HG02870 (cell line): ENCODE results near the gene LRP6.
A peak's percentile ranks its signal among the peaks of the same experiment; 100 is the strongest.

Experiments used
- ATAC-seq: cut with Tn5 transposase; IDR thresholded peaks from one replicate; pipeline ENCODE4 v1.9.1; 2021; ENCODE audit warnings: mild to moderate bottlenecking, moderate library complexity; ENCODE audit not compliant: unreplicated experiment

The LRP6 gene

DNA sequence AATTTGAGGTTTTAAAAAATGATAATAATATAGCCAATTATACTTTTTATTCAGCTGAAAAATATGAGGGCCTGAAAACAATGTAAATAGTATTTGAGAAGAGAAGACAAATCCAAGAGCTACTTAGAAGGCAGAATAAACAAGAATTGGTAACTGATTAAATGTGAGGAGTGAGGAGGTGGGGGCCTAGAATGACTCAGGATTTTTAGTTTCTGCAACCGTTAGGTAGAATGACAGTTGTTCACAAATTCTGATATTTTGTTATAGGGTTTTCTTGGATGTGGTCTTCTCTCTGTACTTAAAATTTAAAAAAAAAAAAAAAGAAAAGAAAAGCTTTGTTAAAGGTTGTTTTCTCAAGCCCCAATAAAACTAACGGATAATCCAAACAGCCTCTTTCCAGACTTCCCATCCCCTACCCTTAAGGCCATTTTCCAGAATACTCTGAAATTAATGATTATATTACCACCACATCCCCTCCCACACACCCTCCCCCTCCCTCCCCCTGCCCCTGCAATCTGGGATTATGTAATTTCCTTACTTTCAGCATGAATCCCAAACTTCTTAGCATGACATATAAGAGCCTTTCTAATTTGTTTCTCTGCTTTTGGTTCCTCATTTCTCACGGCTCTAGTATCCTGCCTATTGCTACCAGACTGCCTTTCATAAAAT, 50.4 kb downstream of the LRP6 start:
- no peak for ATAC-seq

DNA sequence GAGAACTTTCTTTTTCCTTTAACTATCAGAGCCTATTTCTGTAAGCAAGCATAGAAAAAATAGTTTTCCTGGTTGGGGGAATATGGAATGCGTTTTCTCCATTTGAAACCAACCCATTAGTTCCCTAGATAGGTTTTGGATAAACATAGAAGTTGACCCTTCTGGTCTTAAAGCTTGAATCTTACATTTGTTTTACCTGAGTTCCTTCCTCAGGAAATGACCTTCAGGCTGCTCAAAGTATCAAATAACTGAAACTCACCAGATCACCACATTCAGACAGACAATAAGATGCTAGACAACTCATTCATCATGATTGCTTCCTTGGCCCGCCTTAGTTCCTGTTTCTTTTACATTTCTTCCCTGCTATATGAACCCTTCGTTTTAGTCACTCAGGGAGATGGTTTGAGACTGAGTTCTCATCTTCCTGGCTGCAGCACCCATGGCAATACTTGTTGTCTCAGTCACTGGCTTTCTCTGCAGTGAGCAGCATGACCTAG, 52.2 kb downstream of the LRP6 start:
- ATAC-seq = no peak

DNA sequence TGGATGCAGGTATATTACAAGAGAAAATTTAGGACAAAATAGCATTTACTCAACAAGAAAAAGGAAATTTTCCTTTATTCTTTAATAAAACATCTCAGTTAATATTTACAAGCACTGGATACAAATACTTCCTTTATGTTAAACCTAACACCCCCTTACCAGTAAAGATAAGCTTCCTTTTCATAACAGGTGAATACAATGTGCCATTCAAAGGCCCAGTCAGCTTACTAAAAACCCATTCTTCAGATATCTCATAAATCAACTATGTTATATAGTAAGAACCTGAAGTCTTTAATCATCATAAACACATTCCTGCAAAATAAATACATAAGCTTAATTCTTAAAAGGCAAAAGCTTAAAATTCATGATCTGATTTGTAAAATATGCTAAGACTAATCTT, 52.6 kb downstream of the LRP6 start:
- no peak for ATAC-seq

DNA sequence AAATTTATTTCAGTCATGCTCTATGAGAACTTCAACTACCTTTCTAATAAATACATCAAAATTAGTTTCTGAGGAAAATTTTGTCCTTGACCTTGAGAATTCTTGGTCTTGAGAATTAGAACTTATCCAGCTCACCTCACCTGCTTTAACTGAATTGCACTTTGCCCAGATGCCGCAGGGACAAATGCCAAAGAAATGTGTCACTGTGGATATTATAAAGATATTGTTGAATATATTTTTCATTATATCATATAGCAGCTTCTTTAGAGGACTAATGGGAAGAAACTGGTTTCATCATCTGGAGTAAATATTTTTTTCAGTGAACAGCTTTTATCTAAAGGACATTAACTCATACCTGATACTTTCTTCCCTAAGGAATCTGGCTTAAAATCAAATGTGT, 54.1 kb downstream of the LRP6 start:
- ATAC-seq = no peak

DNA sequence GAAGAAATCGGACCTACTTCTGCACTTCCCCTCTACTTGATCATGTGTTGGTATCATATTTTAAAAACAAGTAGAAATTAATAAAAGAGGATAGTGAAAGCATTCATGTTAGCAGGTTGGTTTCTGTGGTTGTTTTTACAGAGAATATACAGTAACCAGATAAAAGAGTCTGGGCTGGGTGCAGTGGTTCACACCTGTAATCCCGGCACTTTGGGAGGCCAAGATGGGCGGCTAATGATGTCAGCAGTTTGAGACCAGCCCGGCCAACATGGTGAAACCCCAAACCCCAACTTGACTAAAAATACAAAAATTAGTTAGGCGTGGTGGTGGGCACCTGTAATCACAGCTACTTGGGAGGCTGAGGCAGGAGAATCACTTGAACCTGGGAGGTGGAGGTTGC, 55.9 kb downstream of the LRP6 start:
- ATAC-seq = no peak

DNA sequence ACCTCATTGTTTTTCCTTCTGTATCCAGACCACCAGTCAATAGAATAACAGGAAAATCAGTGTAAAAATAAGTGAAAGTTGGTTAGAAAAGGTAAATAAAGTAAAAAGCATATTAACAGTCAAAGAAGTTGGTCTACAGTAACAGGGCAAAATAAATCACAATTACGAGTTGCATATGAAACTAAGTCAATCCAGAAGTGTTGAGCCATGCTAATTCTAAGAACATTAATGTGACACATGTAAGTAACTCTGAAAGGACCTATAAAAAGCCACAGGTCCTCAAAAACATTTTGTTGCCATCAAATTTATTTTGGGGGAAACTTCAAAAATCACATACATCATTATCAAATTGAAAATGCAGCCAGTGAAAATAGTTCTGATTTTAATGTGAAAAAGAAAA, 56.4 kb downstream of the LRP6 start:
- ATAC-seq = no peak

DNA sequence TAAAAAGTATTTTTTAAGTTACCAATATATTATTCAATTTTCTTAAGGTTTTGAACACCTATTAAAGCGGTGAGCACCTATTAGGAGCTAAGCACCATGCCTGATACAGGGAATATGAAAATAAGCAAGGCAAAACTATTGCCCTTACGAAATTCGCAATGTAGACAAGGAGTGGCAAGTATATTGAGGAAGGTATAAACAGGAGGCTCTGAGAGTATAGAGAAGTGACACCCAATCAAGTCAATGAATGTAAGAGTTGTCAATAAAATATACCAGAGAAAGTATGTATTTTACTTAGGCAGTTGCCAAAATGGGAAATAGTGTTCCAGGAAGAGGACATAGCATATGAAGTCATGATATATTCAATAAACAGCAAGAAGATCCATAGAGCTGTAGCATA, 57.2 kb downstream of the LRP6 start:
- no peak for ATAC-seq

DNA sequence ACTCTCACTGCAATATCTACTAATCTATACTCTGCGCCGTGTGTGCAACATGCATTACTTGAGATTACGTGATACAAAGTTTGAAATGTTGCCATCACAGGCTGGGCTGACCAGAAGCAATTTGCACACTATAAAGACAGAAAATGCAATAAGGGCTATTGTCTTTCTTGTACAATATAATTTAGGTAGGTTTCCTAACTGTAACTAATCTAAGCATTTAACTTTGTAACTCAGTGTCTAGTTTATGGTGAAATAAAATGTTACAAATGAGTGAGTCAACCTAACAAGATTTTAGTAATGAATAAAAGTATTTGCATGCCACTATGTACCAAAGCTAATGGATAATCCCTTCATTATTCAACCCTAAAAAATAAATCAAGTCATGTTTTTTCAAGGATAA, 57.8 kb downstream of the LRP6 start:
- no peak for ATAC-seq

DNA sequence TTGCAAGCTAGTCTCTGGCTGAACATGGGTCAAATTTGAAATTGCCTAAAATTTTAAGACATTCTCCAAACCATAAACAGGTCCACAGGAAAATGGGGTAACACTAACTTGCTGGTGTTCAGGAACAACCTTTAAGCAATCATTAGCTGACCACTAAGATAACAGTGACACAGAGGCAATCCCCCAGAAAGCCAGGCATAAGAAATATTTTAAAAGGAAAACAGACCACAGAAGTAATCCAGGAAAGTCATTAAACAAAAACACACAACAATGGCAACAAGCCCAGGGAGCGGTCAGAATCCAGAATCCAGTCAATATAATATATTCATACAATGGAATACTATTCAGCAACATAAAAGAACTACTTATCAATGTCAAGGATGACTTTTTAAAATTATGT, 59.1 kb downstream of the LRP6 start:
- ATAC-seq = no peak

DNA sequence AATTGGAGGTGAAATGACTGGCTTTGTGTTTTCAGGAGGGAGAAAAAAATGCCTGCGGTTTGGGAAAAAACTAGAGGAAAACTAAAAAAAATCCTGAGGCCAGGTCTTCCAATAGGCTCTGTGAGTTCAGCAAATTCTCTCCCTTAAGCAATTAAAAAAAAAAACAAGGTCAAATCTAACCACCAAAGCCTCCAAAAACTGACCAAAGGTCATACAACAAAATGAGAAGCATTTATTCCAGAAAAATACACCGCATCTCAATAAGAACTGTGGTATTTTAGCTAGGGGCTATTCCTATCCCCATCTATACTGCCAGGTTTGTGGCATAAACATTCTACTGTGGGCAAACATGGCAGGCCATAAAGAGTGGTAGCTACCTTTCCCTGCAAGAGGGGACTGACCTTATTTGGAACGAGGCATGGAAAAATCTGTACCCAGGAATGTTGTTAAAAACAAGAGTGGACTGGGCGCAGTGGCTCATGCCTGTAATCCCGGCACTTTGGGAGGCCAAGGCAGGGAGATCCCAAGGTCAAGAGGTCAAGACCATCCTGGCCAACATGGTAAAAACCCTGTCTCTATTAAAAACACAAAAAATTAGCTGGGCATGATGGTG, 60.0 kb downstream of the LRP6 start:
- ATAC-seq = no peak

DNA sequence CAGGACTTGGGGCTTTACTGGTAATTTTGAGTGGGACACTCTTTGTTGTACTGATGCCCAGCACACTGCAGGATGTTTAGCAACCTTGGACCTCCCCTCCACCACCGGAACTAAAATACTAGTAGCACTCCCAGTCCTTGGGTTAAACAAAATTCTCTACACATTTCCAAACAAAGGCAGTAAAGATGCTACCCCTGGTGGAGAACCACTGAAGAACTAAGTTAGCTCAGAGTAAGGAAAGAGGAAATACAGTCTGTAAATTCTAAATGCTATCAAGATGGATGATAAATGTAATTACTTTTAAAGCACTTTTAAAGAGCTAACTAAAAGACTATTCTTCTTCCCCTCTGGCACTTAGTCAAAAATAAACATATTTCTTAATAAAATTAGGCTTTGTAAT, 64.1 kb downstream of the LRP6 start:
- ATAC-seq = no peak

DNA sequence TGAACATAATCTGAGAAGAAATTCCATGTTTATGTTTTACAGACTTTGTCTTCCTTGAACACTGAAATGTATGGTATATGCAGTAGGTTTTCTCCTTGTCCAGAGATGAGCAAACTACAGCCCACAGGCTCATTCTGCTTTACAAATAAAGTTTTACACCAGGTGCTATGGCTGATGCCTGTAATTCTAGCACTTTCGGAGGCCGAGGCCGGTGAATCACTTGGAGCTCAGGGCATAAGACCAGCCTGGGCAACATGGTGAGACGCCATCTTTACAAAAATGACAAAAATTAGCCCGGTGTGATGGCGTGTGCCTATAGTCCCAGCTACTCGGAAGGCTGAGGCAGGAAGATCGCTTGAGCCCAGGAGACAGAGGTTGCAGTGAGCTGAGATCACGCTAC, 64.7 kb downstream of the LRP6 start:
- no peak for ATAC-seq

DNA sequence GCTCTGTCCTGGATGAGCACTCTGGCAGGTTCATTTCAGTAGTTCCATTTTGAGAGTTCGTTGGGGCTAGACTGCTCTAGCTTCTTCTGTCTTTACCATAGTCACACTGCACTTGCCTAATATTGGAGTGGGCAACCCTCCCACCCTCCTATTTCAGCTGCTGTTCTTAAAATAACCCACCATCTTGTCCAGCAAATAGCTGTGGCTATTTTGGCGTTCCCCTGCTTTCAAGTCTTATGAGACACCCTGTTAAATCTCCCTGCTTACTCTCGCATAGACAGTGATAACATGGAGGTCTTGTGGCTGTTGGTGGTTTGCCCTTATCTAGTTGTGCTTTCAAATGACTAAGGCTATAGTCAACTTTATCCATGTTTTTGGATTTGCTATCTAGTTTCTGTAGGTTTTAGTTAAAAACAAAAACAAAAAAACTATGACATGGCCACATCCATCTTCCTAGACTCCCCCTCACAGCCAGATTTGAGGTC, 65.5 kb downstream of the LRP6 start:
- peak; percentile 84 for ATAC-seq

DNA sequence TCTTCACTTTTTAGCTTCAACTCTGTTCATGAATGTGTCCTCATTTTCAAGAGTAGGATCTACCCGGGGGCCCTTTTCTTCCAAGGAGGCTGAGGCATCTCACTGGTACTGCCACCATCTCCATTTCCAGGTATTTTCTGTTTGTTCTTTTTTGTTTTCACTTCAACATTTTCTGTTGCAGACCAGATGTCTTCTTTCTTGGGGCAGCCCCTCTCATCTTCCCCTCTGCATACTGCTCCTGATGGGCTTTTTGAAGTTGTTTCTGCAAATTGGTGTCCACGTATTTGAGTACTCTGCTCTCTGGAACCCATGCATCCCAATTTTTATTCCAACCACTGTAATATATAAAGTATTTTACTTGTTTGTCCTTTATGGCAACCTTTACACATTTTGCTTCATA, 66.5 kb downstream of the LRP6 start:
- no peak for ATAC-seq

DNA sequence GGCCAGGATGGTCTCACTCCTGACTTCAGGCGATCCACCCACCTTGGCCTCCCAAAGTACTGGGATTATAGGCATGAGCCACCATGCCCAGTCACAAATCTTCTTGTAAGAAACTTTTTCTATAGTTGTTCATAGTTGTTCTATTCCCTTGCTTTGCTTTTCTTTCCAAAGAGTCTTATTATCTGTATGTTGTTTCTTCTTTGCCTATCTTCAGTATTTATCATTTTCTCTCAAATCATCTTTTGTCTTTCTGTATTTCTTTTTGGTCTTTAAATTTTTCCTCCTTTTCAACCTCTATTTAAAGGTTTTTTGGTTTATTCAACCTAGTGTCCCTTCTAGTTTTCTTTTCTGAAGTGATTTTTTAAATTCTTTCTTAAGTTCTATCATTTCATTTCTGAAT, 68.7 kb downstream of the LRP6 start:
- no peak for ATAC-seq

DNA sequence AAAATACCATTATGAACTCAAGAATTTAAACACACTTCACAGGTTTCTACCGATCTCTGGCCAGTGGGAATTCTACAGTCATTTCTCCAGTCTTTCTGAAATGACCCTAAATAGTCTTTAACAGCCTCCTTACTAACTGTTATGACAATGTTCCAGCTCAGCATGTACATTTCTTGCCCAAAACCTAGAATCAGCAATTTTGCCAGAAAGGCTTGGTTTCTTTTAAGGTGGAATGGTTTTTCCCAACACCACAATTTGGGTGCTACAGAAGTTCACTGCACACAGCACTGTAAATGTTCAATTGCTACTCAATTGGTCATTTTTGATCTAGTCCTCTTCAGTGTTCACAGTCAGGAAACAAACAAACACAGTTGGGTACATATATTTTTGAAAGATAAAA, 69.7 kb downstream of the LRP6 start:
- ATAC-seq = no peak

DNA sequence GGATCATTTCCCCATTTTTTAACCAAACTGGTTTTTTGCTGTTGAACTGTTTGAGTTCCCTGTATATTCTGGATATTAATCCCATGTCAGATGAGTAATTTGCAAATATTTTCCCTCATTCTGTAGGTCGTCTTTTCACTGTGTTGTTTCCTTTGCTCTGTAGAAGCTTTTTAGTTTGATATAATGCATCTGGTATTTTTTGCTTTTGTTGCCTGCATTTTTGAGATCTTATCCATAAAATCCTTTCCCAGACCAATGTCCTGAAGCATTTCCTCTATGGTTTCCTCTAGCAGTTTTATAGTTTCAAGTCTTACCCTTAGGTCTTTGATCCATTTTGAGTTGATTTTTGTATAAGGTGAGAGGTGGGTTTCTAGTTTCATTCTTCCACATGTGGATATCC, 71.3 kb downstream of the LRP6 start:
- no peak for ATAC-seq

DNA sequence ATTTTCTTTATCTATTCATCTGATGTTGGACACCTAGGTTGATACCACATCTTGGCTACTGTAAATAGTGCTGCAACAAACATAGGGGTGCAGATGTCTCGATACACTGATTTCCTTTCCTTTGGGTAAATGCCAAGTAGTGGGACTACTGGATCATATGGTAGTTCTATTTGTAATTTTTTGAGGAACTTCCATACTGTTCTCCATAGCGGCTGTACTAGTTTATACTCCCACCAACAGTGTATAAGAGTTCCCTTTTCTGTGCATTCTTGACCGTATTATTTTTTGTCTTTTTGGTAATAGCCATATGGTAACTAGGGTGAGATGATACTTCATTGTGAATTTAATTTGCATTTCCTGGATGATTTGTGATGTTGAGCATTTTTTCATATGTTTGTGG, 71.8 kb downstream of the LRP6 start:
- ATAC-seq = no peak

DNA sequence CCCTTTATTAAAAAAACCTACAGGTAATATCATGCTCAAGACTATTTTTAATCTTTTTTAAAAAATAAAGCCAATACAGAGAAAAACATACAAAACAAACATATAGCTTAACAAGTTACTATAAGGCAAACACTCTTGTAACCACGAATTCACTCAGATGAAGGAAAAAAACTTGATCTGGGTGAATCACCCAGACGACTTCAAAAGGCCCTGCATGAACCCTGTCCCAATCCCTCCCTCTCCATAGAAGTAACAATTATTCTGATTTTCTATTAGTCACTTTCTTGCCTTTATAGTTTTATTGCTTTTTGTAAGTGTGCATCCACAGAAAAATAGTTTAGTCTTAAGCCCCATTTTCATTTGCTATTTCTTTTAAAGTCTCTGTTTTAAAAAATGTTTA, 72.6 kb downstream of the LRP6 start:
- no peak for ATAC-seq

DNA sequence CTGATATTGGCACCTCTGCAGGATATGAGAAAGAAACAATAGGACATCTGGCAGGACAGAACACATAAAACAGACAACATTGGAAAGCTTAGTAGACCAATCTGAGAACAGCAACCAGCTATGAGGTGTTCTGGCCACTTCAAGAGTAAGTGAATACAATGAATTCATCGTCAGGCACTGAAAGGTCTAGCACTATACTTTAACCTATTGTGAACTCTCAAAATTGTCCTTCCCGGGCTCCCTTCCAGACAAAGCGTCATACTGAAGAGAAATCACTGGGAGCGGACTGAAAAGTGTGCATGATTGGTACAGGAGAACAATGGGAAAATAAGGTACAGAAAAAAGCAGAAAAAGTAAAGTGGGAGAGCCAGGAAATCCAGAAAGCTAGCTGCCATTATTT, 75.8 kb downstream of the LRP6 start:
- ATAC-seq = no peak

DNA sequence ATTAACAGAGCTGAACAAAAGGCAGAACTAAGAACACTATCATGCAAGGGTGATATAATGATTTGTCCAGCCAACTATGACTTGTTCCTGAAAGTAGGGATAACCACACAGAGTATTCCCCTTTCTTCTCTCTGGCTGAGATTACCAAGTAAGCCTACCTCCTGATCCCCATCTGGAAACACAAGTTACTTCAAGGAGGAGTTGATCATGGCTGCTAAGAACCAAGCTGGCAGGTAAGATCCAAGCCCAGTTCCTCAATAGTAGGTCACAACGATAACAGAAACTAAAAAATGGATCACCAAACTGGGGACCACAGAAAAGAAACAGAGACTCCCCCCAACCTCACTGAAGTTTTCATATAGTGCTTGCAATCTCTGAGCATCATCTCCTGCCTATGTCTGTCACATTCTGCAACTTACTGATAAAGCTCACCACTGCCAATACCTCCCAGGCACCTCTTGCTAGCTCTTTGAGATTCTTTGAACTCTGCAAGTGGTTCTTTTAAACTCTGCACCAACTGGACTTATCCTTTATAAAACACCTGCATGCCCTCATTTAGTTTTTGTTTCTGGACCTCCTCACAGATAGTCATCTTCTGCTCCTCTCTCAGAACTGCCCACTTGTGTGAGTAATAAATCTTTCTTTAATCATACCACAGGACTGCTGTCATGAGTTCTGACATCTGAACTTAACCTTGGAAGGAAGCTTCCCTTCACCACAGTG, 76.6 kb downstream of the LRP6 start:
- ATAC-seq = no peak

DNA sequence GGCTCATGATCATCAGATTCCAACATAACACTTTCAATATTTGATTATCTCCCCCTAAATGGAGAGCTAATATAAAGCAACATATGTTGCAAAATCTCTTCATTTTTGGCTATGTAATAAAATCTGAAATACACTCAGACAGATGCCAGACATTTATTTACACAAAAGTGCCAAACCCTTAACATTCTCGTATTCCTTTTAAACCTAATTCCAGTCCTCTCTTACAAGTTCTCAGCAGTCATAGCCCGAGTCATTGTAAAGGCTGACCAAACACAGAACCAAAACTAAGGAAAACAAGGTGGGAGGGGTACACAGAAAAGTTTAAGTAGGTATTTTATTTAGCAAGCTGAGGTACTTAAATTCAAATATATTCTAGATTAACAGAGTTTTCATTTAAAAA, 81.4 kb downstream of the LRP6 start:
- no peak for ATAC-seq
